AG20443 (cell line): Measurements from ENCODE around the gene PPOX.

ENCODE experiments used
- DNase-seq: peaks from one replicate; pipeline ENCODE4 v3.0.0; 2012; ENCODE audit warnings: low spot score, mixed read lengths

The PPOX gene

DNA sequence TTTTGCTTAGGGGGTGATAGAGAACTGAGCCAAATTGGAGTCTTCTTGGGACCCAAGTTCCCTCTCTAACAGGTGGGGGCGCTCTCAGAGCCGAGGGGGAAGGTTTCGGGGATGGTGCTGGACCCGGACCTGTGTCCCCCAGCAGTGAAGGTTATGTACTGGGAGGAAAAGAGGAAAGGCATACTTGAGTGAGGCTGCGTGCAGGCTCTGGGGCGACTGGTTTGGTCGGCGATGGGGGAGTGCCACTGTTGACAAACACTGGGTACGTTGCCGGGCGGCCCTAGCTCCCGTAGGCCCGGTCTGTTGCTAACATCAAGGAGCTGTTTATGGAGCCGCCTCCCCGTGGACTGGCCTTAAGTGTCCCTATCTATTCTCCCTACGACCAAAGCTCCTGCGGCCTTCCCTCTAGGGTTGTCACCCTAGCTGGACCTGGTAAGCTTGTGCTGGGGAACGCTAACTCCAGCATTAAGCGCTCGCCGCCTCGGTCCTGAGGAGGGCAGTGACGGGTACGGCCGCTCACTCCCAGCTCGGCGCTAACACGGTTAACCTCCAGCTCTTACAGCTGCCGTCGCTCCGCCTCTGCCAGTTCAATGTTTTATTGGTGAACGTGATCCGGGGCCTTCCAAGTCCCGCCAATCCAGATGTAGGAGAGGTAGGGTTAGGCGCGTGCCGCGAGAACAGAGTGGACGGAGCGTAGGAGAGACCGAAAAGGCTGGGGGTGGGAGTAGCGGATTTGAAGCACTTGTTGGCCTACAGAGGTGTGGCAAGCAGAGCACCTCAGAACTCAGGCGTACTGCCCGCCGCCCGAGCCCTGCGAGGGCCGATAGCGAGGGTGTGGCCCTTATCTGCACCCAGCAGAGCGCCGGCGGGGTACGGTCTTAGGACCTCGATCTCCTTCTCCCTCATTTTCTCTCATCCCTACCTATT, at the start of gene PPOX:
Gene PPOX, plus strand, starts transcription at position 685 of the 927 bp plus-strand sequence. CDS start 422 bp downstream, outside the sequence.
- DNase-seq: peak; percentile 91

DNA sequence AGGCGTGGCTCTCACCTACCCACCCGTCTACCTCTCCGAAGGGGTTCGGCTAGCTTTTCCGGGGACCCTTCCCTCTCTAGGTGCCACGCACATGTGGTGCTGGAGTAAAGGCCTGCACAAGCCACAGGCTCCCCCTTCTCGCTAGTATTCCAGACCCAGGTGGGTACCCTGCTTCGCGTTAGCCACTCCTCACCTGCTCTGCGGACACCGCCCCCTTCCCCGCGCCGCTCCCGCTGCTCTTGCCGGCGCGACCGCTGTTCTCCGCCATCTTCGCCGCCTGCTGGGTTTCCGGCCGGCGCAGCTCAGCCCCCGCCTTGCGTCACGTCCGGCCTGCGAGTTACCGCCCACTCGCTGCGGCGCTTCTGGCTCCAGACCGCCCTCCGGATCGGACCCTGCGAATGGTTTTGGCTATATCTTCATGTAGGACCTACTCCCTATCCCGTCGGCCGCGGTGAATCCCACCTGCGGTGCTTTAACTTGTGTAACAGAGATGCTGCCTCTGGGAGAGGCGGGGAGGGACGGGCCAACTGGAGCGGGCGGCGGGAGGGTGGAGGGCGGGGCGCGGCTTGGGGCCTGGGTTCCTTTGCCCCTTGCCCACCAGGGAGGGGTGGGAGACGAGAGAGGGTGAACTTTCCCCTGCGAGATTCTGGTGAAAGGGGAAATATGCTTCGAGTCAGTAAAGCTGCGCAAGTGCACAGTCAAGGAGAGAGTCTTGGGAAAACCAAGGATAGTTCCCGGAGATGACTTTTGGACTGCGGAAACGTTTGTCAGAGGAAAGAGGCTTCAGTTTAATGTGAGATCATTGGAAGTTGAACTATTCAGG, 48.3 kb upstream of the PPOX start, which contains the start of the genes NIT1 and PFDN2:
Gene NIT1, plus strand, starts transcription at position 347 of the 823 bp plus-strand sequence. Its CDS starts 72 bp downstream, at position 419.
Gene PFDN2, minus strand, starts transcription at position 279 of the 823 bp plus-strand sequence. Its CDS starts 11 bp downstream, at position 268.
- DNase-seq: peak; percentile 96

DNA sequence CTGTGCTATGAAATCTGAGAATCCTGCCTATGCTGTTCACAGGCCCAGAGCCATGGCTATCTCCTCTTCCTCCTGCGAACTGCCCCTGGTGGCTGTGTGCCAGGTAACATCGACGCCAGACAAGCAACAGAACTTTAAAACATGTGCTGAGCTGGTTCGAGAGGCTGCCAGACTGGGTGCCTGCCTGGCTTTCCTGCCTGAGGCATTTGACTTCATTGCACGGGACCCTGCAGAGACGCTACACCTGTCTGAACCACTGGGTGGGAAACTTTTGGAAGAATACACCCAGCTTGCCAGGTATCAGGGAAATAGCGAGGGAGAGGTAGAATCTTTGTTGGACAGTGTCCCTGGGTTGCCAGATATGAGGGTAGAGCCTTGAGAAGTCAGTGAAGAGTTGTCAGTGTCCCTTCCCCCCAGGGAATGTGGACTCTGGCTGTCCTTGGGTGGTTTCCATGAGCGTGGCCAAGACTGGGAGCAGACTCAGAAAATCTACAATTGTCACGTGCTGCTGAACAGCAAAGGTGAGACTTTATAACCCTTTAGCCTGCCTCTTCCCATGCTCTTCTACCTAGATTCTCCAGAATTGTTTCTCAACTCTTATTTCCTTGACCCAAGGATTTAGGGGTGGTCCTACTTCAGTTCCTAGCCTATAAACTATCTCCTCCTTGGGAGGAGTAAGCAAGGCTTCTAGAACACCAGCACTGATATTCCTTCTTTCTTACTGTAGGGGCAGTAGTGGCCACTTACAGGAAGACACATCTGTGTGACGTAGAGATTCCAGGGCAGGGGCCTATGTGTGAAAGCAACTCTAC, 46.9 kb upstream of the PPOX start:
- peak; percentile 77 for DNase-seq

DNA sequence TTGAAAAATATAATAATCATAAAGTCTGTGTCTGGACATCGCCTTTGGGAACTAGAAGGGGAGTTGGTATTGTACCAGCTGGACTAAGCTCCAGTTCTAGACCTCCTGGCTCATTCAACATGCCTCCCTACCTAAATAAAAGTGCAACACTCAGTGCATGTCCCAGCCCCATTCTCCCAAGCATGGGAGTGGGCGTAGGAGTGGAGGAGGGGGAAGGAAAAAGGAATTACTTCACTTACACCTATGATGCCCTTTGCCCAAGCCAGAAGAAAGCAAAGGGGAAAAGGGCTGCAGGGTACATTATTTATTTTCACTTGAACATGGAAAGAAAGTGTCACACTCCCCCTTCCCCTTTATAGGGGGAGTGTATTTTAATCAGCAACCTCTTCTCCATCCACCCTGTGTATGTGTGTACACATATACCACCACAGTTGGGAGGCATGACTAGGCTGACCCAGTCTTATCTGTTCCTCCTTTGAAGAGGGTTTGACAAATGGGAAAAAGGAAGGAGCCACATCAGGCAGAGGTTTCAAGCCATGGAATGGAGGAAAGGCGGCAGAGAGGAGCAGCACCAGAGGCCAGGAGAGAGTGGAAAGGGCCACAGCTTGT, 45.1 kb upstream of the PPOX start:
- no peak for DNase-seq

DNA sequence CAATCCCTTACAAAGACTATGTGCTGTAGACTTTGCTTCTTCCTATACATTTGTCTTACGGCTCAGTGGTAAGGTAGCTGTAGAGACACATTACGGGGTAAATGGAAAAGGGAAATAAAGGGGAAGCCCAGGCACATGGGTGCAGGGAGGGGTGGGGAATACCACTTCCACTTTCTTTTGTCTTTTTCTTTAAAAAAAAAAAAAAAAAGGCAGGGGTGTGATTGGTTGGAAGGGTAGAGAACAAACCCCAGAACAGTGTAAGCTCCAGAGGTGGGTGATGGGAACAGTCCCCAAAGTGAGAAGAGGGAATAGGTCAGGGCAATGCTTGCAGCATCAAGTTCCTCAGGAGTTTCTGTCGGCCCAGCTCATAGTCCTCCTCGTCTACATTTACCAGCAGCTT, 44.4 kb upstream of the PPOX start:
- DNase-seq: no peak

DNA sequence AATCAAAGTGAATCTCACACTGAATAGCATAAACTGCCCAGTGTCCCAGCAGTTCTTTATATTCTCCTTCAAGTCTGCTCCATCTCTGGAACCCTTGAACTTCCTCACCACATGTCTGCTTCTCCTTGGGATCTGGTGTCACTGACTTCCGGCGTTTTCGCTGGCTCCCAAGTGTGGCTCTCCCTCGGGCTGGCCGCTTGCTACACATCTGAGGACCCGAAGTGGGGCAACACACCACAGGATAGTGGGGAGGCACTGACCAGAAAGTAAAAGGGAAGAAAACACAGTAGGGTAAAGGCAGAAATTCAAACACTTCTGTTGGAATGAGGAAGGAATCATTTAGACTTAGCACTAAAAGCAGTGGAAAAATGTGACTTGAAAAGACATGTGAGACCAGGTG, 43.3 kb upstream of the PPOX start:
- no peak for DNase-seq

DNA sequence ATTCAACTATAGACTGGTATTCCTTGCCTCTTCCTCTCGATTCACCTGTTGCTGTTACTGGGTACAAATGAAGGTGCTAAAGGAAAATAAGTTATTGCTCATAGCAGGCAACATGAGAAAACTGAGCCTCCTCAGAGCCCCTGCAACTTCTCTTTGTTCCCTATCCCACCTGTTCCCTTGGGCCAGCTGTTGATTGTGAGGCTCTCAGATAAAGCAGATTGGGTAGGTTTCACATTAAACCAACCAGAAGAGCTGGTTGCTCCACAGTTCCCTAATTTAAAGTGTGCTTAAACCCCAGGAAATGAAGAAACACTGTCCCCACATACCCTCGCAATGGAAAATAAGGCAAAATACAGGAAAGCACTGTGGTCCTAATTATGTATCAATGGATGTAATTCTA, 38.6 kb upstream of the PPOX start:
- no peak for DNase-seq

DNA sequence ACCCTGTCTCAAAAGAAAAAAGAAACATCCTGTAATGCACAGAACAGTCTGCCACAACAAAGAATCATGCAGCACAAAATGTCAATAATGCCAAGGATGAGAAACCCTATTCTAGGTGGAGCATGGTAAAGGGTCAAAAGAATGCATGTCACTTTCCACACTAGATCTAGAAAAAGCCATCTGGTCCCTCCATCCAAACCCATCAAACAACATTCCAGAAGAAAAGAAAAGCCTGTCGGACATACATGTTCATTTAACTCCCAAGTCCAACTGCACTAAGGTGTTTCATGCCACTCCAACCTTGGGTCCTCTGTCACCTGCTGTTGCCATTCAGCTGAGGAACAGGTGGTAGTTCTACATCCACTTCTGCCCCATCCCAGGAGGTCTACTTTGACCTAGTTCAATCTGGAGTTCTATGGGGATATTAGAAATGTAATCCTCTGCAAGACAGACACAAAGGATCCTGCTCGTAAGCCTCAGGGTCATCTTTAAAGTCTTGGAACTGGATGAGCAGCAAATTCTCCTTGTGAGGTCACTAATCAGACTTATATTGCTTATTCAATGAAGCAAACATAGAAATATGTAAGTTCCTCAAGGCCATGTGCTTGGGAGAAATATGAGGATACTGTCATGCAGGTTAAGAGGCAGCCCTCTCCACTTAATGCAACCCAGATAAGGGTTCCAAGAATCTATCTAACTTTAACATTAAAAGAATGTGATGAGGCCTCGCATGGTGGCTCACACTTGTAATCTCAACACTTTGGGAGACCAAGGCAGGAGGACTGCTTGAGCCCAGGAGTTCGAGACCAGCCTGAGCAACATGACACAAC, 37.4 kb upstream of the PPOX start:
- DNase-seq: no peak

DNA sequence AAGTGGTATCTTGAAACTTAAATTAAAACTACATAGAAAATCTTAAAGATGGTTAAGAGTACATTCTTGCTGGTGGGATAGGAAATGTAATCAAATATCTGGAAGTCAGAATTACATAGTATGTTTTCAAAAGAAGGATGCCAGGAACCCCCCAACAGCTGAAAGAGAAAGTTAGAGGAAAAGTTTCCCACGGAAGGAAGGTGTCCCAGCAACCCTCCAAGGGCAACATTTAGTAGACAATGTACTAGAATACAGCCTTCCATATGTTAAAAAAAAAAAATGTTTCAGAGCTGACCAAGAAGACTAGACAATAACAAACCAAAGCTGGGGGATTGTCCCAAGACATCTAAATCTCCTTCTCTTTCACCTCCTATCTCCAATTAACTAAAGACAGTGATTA, 36.0 kb upstream of the PPOX start:
- DNase-seq: no peak

DNA sequence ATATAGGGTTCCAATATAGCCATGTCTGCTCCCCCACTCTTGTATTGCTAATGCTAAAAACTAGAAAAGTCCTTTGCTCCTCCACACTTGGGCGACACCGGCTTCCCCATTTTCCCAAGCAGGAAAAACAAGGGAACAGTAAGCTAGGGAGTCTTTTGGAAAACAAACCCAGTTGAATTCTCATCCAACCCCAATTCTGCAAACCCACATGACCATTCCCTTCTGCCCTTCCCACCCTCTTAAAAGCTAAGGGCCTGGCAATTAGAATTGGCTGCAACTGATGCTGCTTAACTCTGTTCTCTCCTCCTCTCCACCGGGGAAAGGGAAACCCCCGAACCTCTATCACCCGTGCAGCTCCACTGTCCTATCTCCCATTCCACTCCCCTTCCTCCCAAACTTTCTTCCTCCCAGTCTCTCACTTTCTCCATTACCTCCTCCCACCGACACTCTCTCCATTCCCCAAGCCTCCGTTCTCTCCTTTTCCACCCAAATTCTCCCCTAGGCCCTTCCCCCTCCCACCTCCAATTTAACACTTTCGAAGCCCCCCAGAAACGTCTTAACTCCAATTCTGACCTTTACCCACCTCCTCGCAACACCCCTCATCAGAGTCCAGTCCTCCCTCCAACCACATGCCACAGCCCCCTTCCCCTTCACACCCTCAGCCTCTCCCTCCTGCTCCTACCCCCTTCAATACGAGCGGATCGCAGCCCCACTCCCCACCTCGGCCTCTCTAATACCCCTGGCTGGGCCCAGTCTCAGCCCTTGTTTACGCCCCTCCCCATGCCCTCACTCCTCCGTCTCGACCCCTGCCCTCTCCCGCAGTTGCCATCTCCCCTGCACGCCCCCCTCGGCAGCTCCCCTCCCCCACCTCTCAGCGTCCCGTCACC, 34.5 kb upstream of the PPOX start:
- peak; percentile 32 for DNase-seq

DNA sequence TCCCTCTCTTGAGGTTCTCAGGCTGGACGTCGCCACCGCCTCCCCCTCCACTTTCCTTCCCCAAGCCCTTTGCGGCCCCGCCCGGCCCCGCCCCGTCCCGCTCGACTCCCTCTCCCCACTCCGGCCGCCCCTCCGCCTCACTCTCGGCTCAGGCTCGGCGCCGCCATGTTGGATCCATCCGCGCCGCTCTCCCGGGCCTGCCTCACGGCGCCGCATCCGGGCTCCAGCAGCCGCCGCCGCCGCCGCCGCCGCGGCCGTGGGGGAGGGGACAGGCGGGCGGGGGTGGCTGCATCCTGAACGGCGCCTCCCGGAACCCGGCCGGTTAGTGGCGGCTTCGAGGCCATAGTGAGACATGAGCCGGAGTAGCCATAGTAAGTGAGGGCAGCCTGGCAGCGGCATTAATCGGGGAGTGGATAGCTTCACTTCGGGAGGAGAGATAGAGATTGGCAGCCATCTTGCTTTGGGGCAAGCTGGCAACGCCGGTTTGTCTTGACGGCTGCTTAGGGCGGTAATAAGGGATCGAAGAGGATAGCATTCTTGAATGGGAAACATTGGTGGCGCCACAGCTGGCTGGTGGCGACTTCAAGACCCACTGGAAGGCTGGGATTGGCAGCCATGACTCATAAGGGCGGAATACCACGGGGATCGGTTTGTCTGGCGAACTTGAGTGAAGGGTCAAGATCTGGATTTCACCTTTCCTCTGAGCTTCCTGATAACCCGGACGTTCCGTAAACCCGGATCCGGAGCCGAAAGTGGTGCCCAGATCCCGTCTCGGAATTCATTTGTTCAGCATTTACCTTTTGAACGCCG, 33.6 kb upstream of the PPOX start, which contains the start of gene DEDD:
Gene DEDD, minus strand, starts transcription at position 258 of the 810 bp plus-strand sequence. CDS start 8,205 bp downstream, outside the sequence.
- peak; percentile 94 for DNase-seq

DNA sequence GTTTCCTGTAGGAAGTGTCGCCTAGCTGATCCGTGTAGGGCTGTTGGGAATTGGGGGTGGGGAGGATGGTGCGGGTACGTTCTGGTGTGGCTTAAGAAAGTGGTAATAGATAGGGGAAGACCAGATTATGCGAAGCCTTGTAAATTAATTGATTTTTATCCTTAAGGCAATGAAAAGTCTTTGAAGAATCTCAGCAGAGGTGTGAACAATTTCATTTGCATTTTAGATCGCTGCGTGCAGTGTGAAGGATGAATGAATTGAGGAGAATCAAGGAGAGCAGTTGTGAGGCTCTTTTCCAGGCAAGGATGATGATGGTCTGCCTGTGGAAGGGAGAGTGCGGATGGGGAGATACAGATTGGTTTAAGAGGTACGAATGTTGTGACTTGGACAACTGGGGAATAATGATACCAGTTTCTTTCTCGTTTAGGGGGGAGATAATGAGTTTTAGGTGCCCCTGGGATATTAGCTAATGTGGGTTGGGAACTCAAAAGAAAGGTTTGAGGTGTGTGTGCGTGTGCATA, 32.9 kb upstream of the PPOX start:
- DNase-seq: peak; percentile 13

DNA sequence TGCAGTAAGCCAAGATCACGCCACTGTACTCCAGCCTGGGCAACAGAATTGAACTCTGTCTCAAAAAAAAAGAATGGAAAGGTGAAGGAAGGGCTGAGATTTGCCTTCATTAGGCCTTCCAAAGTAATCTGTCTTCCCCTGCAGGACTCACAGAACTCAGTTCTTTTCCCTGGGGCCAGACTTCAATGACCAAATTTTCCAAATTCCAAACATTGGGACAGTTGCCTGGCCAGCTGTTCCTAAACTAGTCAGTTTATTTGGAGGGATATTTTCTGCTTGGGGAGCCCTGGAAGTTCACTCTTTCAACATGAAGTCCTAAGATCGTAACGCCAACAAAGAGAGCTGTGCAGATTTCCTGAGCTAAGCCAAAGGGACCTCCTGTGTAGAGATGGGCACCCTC, 28.3 kb upstream of the PPOX start:
- DNase-seq: no peak

DNA sequence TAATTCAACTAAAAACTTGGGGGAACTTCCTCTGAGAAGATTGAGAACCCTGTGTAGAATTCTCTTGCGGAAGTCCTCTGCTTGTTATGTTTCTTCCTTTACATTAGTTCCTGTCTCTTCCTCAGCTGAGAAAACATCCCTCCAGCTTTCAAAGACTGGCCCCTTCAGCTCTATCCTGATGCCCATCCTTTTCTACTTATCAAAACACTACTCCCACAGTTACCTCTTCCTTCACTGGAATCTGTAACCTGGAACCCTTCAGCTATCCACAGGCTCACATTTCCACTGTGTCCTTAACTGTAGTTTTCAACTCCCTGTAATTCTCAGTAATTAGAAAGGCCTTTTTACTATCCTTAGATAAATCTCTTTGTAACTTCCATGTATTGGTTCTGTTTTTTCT, 27.8 kb upstream of the PPOX start:
- DNase-seq: no peak

DNA sequence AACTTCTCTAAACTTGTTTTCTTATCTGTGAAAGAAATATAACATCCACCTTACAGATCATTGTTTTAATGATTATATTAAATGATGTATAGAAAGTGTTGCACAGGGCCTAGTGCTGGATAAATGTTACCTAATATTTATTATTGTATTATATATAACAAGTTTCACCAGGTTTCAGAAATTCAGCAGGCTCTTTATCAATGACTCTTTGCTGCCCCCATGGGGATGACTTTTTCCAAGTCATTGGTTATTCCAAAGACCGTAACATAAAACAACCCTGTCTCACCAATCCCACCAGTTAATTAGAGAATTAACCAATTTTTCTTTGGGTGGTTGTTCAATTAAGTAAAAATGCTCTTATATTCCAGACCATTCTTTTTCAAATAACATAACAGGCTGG, 26.5 kb upstream of the PPOX start:
- peak; percentile 52 for DNase-seq

DNA sequence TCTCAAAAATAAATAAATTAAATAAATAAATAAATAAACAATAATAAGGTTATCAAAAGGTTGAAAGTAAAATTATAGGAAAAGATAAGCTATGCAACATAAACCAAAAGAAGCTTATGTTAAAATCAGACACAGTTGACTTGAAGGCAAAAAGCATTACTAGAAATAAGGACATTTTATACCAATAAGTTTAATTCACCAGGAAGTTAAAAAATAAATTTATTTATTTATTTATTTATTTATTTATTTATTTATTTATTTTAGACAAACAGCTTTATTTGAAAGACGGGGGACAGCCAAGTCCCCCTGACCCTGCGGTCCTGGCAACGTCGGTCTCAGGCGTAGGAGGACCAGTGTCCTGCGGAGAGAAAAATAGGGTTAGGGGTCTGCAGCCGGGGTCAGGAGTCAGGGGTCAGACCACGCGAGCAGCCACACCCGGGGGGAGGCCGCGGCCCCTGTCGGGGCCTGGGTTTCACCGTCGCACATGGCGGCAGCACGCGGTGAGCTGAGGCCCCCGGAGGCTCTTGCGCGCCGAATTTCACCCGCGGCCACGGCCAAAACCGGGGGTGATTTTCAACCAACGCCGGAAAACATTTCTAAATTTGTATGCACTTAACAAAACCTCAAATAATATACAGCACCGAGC, 25.3 kb upstream of the PPOX start:
- DNase-seq: no peak

DNA sequence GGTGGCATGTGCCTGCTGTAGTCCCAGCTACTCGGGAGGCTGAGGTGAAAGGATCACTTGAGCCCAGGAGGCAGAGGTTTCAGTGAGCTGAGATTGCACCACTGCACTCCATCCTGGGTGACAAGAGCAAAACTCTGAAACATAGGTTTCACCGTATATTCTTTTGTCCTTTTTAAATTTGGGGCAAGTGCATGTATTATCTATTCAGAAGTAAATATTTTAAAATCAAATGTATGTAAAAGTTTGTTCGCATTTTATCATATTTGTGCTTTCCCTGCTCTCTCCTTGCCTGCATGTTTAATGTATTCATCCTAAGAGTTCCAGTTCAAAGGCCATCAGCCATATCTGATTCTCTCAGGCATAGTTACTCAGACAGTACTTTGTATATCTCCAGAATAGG, 20.4 kb upstream of the PPOX start:
- DNase-seq: no peak

DNA sequence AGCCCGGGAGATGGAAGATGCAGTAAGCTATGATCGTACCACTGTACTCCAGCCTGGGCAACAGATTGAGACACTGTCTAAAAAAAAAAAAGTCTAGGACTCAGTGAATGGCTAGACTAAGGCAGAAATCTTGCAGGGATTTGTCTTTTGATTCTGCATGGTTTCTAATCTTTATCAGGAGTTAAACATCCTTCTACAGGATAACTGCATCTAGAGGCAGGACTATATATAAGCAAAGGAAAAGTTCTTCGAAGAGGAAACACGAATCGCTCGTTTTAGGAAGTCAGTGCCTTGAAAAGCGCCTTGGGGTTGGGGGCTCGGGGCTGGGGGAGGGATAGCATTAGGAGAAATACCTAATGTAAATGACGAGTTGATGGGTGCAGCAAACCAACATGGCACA, 13.1 kb upstream of the PPOX start:
- DNase-seq: no peak
